HepG2 (cell line): ENCODE results near the gene SNED1. TPM values are rescaled to one million over a fixed set of nuclear protein-coding genes. Genes with fewer than 3 reads are reported as not detected.

ENCODE experiments used
- GPBP1L1 ChIP-seq: sonication (generic); formaldehyde crosslinking; IDR thresholded peaks from 2 replicates; pipeline ENCODE4 v1.5.0; 2020; ENCODE audit warnings: mild to moderate bottlenecking, missing genetic modification reagents
- HHEX ChIP-seq: IDR thresholded peaks from 2 replicates; pipeline ENCODE4 v1.6.1; 2016; ENCODE audit warnings: control low read depth
- TOE1 ChIP-seq: sonication (generic); formaldehyde crosslinking; IDR thresholded peaks from 2 replicates; pipeline ENCODE4 v1.4.0; 2020; ENCODE audit warnings: mild to moderate bottlenecking, missing genetic modification reagents
- YY1 ChIP-seq: IDR thresholded peaks from 2 replicates; pipeline ENCODE4 v1.6.1; 2011; ENCODE audit warnings: low read length, low read depth, moderate library complexity, mild to moderate bottlenecking; ENCODE audit not compliant: insufficient read depth, insufficient replicate concordance
- ZNF281 ChIP-seq: sonication (generic); formaldehyde crosslinking; IDR thresholded peaks from 2 replicates; pipeline ENCODE4 v1.4.0; 2020; ENCODE audit warnings: missing genetic modification reagents, borderline replicate concordance
- ZUFSP ChIP-seq: sonication (generic); formaldehyde crosslinking; IDR thresholded peaks from 2 replicates; pipeline ENCODE4 v1.9.0; 2021; ENCODE audit warnings: missing genetic modification reagents, mild to moderate bottlenecking, borderline replicate concordance
- polyA plus RNA-seq, 8 experiments: library from polyadenylated mRNA; depleted of rRNA in 3 of 8; stranded (reverse) in 7 of 8; unstranded in 1 of 8; fragments of >200 nt; fragmentation: Illumina TruSeq in 4 of 8; extraction: Trizol in 4 of 8; gene quantifications; 2 replicates each; pipeline versions ENCODE4 v1.2.1 to v1.2.3, GENCODE V29; 2011 to 2016; ENCODE audit warnings: low read depth in 4 of 8, missing spikeins in 1 of 8, mixed read lengths in 1 of 8; ENCODE audit not compliant: insufficient read depth in 1 of 8
- total RNA-seq, 5 experiments: library from RNA; depleted of rRNA; stranded (reverse); fragments of >200 nt; fragmentation: Illumina TruSeq; extraction: Trizol; gene quantifications; 2 replicates each; pipeline ENCODE4 v1.2.3, GENCODE V29; 2016; ENCODE audit warnings: low read depth in 1 of 5

Gene SNED1
- total and polyA plus RNA-seq, 2 of the 13 experiments (the other 11 are each of a cell fraction or from before 2014, with no cell fraction given): 0.15 to 0.65 TPM

- no peak for TF ChIP-seq ZNF281 (CRISPR knock-in tag)
- no peak for TF ChIP-seq ZUFSP
- no peak for TF ChIP-seq HHEX (CRISPR knock-in tag)
- no peak for TF ChIP-seq GPBP1L1
- TF ChIP-seq TOE1: no peak
- TF ChIP-seq YY1: peak; percentile 18
Observed at GRCh38 chr2:240966906-240967680, 31.3 kb upstream of the SNED1 start (continued).
